PC-9 (cell line): ENCODE data around the gene GTF2H3.

ENCODE experiments used
- EZH2 ChIP-seq: fragments of 200-600 bp; sonication (generic); IDR thresholded peaks from 2 replicates; pipeline ENCODE4 v1.8.0; 2017; ENCODE audit warnings: antibody characterized with exemption, low read depth
- TF ChIP-seq, protein P1 (sequence below): fragments of 200-600 bp; sonication (generic); conservative IDR thresholded peaks from 2 replicates; pipeline ENCODE4 v1.6.1; 2017; ENCODE audit warnings: mixed run types, antibody characterized with exemption, mild to moderate bottlenecking, moderate library complexity

DNA sequence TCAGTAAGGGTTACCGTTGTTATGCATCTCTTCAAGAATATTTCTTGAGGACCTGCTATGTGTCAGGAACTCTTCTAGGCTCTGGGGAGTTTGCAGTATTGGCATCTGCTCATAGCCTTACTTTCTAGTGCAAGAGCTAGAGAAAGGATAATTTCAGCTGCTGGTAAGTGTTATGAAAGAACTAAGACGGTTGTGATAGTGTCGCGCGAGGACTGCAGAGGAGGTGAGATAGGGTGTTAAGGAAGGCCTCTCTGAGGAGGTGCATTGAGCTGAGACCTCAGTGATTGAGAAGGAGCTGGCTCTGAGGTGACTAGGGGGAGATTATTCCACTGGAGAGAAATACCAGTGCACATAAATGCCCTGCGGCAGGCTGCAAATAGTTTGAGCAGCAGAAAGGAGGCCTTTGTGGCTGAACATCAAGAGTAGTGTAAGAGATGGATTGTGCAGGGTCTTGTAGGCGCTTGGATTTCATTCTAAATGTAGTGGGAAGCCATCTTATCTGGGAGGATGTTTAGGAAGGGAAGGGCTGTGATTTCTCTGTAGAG, 30.9 kb upstream of the GTF2H3 start:
- TF ChIP-seq, protein P1, sequence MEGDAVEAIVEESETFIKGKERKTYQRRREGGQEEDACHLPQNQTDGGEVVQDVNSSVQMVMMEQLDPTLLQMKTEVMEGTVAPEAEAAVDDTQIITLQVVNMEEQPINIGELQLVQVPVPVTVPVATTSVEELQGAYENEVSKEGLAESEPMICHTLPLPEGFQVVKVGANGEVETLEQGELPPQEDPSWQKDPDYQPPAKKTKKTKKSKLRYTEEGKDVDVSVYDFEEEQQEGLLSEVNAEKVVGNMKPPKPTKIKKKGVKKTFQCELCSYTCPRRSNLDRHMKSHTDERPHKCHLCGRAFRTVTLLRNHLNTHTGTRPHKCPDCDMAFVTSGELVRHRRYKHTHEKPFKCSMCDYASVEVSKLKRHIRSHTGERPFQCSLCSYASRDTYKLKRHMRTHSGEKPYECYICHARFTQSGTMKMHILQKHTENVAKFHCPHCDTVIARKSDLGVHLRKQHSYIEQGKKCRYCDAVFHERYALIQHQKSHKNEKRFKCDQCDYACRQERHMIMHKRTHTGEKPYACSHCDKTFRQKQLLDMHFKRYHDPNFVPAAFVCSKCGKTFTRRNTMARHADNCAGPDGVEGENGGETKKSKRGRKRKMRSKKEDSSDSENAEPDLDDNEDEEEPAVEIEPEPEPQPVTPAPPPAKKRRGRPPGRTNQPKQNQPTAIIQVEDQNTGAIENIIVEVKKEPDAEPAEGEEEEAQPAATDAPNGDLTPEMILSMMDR, result no peak
- no peak for TF ChIP-seq EZH2
